ENCODE data around the gene ATP13A3. TPM values are rescaled to one million over a fixed set of nuclear protein-coding genes. Genes with fewer than 3 reads are reported as not detected.

Gene ATP13A3
- total RNA-seq, 1 experiment from 2014 or later = 84.4 TPM

GRCh38 chr3:194446172-194446571 lies 40.6 kb downstream of the ATP13A3 start:
- no peak for DNase-seq (ENCODE audit: low spot score)

GRCh38 chr3:194443901-194444300 lies 42.9 kb downstream of the ATP13A3 start:
- DNase-seq (ENCODE audit: low spot score) = no peak

GRCh38 chr3:194440756-194441155 lies 46.0 kb downstream of the ATP13A3 start:
- DNase-seq (ENCODE audit: low spot score) = no peak

DNA sequence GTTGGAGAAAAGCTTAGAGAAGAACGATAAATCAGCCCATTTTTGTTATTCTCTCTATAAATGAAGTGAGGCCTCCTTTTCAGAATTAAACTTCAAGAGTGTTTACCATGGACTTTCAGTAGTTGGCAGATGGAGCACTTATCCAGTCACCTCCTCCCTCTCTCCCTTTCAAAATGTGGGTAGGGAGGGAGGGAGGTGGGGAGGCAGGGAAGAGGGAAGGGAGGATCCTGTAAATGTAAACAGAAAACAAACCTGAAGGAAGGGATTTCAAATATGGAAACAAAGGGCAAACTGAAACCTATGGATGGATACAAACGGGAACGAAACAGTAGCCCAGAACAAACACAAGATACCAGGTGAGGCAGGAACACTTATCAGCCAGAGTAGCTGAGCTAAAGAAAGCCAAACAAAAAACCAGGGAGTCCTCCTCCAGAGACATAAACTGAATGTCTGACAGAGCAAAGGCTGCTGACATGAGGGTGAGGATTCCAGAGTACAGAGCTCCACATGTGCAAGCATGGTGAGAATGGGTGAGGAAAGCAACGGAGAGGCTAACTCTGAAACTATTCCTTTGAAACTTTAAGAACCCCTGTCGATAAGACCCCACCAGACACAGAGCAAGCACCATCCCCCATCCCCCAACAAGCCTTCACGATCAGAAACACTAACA lies 46.8 kb downstream of the ATP13A3 start:
- DNase-seq (ENCODE audit: low spot score) = no peak

- no peak for DNase-seq (ENCODE audit: low spot score)
Observed at GRCh38 chr3:194434503-194434902, 52.3 kb downstream of the ATP13A3 start.

DNA sequence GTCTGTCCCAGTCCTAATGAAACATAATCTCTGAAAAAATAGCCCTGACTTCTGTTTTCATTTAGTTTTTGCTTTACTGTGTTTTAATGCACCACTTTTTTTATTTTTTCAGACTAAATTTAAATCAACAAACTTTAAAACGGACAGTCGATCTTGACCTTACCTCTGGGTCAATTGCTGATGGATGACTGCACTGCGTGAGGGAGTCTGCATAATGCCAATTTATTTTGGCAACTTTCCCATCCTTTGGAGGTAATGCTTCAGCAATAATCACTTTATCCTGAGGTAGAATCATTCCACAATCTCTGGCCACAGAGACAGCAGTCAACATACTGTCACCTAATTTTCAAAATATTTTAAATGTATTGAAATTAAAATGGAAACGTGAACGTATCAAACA lies 55.2 kb downstream of the ATP13A3 start:
- DNase-seq (ENCODE audit: low spot score) = no peak

- DNase-seq (ENCODE audit: low spot score) = no peak
Observed at GRCh38 chr3:194425399-194425798, 61.4 kb downstream of the ATP13A3 start.

DNA sequence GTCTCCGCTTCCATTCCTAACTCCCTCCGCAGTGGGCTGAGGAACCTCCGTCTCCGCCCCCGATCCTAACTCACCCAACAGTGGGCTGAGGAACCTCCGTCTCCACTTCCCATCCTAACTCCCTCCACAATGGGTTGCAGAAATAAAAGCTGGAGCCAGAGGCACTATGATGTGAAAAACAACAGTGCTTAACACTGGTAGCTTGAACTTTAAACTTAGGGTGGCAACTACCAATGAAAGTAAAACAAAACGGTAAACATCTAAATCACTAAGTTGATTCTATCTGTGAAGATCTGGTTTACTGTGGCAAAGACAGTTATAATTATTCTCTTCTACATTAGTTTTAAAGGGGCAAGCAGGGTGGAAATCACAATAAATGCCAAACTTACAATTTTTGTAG lies 61.8 kb downstream of the ATP13A3 start:
- DNase-seq (ENCODE audit: low spot score) = no peak

- no peak for DNase-seq (ENCODE audit: low spot score)
Observed at GRCh38 chr3:194424373-194424772, 62.4 kb downstream of the ATP13A3 start.

DNA sequence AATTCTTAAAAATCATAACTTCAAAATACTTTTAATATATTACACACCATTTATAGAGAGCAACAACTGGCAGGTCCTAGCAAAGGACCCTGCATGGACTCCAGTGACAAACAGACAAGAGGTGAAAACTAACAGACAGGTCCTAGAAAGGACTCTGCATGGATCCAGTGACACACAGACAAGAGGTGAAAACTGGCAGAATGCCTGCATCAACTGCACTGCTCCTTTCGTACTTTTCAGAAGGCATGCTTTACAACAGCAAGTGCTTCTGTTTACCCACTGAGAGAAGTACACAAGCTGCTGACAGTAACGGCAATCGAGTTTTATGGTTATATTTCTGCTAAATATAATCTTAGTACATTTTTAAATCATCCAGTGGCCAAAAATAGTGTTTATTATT lies 63.5 kb downstream of the ATP13A3 start:
- no peak for DNase-seq (ENCODE audit: low spot score)

GRCh38 chr3:194422188-194422587 lies 64.6 kb downstream of the ATP13A3 start:
- no peak for DNase-seq (ENCODE audit: low spot score)

DNA sequence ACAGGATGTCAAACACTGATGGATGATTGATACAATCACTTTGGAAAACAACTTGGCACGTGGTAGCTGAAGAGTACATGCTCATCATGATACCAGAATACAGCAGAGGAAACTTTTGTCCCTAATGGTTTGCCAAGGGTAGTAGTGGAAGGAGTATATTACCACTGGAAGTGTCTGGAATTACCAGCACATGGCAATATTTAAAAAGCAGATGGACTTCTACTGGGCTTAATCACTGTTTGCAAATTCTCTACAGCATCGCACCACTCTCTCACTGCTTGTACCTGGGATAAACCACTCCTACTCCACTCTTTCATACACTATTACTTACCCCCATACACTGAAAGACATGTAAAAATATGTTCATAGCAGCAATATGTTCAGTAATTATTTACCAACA lies 68.1 kb downstream of the ATP13A3 start:
- DNase-seq (ENCODE audit: low spot score) = no peak

- DNase-seq (ENCODE audit: low spot score) = no peak
Observed at GRCh38 chr3:194407423-194407822, 79.4 kb downstream of the ATP13A3 start.

GRCh38 chr3:194405766-194406165 lies 81.0 kb downstream of the ATP13A3 start:
- DNase-seq (ENCODE audit: low spot score) = no peak

- peak; percentile 81 for DNase-seq (ENCODE audit: low spot score)
Observed at GRCh38 chr3:194404365-194405140, 82.2 kb downstream of the ATP13A3 start.

DNA sequence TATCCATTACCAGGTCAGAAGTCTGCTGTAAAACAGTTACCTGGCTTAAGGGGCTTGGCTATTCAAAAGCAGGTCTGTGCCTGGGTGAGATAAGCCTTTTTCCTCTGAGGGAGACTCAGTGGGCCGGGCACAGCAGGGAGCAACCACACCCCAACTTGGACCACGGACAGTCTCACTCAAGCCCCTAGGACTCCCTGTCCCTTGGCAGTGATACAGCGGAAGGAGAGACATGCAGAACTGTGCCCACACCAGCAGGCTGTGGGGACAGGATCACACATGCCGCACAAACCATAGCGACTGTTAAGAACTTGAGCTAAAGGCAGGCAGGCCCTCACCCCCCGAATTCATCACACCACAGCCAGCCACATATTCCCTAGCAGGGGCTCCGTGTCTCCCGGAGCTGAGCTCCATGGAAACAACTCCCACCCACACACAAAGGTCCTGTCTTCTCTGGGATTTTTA lies 84.9 kb downstream of the ATP13A3 start:
- no peak for DNase-seq (ENCODE audit: low spot score)

GRCh38 chr3:194401346-194401745 lies 85.5 kb downstream of the ATP13A3 start:
- DNase-seq (ENCODE audit: low spot score) = no peak

- no peak for DNase-seq (ENCODE audit: low spot score)
Observed at GRCh38 chr3:194399874-194400411, 86.9 kb downstream of the ATP13A3 start.

DNA sequence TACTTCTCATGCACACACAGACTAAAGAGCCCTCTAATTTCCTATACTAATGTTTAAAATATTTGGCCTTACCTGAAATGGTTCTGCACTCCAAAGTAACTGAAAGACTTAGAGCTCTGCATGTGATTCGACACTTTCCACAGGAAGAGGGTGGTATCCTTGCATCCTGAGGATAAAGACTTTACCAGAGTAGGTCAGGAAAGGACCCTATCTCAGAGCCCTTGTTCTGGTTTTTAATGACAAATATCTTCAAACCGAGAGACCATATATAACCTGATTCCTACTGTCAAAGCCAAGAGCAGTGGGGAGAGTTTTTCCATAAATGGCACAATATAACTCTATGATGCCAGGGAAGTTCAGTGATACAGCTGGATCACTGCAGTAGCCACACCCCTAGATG lies 87.6 kb downstream of the ATP13A3 start, which contains the start of gene GP5:
Gene GP5 (minus strand): TSS at position 101 of the 400 bp plus-strand sequence. CDS start 984 bp downstream, outside the sequence.
- DNase-seq (ENCODE audit: low spot score) = no peak

DNA sequence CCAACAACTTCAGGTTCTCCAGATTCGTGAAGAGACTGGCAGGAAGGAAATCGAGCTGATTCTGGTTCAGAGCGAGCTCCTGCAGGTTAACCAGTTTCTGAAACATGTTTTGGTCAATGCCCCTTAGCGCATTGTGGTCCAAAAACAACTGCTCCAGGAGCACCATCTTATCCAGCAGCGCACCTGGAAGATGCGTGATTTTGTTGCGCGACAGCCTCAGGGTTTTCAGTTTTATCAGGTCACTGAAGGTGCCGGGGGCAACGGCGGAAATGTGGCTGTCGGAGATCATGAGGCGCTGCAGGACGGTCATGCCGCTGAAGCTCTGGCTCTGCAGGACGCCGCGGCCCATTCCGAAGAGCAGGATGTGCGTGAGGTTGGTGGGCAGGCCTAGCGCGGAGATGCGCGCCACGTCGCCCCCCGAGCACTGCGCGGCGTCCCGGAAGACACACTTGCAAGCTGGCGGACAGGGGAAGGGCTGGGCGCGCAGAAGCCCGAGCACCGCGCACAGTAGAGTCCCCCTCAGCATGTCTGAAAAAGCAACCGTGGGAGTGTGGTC lies 89.0 kb downstream of the ATP13A3 start:
- no peak for DNase-seq (ENCODE audit: low spot score)

- DNase-seq (ENCODE audit: low spot score) = no peak
Observed at GRCh38 chr3:194396859-194397756, 89.7 kb downstream of the ATP13A3 start.

Measured in HT-29 (cell line).